SU-DHL-6 (cell line): ENCODE results near the gene CPT1B.

ENCODE experiments used
- H2AFZ ChIP-seq: fragments of 200-600 bp; sonication (generic); 2 replicates; pipeline ENCODE4 v1.6.1; 2014; ENCODE audit warnings: low read depth, mild to moderate bottlenecking, moderate library complexity, mixed read lengths, antibody characterized with exemption, low read length; ENCODE audit not compliant: severe bottlenecking
- H3F3A ChIP-seq: fragments of 200-600 bp; shearing (Covaris generic); 2 replicates; pipeline ENCODE4 v1.6.0; 2016; ENCODE audit warnings: antibody characterized with exemption, mild to moderate bottlenecking; ENCODE audit not compliant: insufficient read depth
- H3K27ac ChIP-seq: fragments of 200-600 bp; sonication (generic); 2 replicates; pipeline ENCODE4 v1.5.1; 2016; ENCODE audit warnings: low read depth, mild to moderate bottlenecking, low read length, moderate library complexity, mixed read lengths
- H3K27me3 ChIP-seq: fragments of 200-600 bp; sonication (generic), shearing (Covaris generic); 2 replicates; pipeline ENCODE4 v1.6.0; 2014; ENCODE audit warnings: mild to moderate bottlenecking, low read length
- H3K36me3 ChIP-seq: fragments of 200-600 bp; sonication (generic); 2 replicates; pipeline ENCODE4 v1.6.1; 2014; ENCODE audit warnings: mild to moderate bottlenecking, low read length, mixed read lengths
- H3K4me2 ChIP-seq: fragments of 300-600, 200-600 bp; shearing (Covaris generic), sonication (generic); 2 replicates; pipeline ENCODE4 v1.6.0; 2014; ENCODE audit warnings: low read length, low read depth, mild to moderate bottlenecking; ENCODE audit not compliant: poor library complexity, severe bottlenecking
- H3K4me3 ChIP-seq: fragments of 200-600 bp; sonication (generic); 2 replicates; pipeline ENCODE4 v1.5.1; 2014; ENCODE audit warnings: antibody characterized with exemption, low read length, mild to moderate bottlenecking, mixed read lengths; ENCODE audit not compliant: insufficient read depth, poor library complexity, severe bottlenecking
- H3K79me2 ChIP-seq: fragments of 200-600 bp; sonication (generic); 2 replicates; pipeline ENCODE4 v1.6.1; 2014; ENCODE audit warnings: mild to moderate bottlenecking, low read length, moderate library complexity; ENCODE audit not compliant: insufficient read depth
- H3K9ac ChIP-seq: fragments of 200-600 bp; sonication (generic); 2 replicates; pipeline ENCODE4 v1.7.0; 2014; ENCODE audit warnings: mild to moderate bottlenecking, low read length
- H3K9me2 ChIP-seq: fragments of 200-600 bp; sonication (generic); replicated peaks from 2 replicates; pipeline ENCODE4 v1.6.1; 2014; ENCODE audit warnings: low read length; ENCODE audit not compliant: insufficient read depth
- H3K9me3 ChIP-seq: fragments of 200-600 bp; sonication (generic); 2 replicates; pipeline ENCODE4 v1.6.1; 2014; ENCODE audit warnings: low read length, mixed read lengths; ENCODE audit not compliant: insufficient read depth
- H4K20me1 ChIP-seq: fragments of 200-600 bp; sonication (generic); 2 replicates; pipeline ENCODE4 v1.6.1; 2014; ENCODE audit warnings: low read depth, mild to moderate bottlenecking, antibody characterized with exemption, low read length, moderate library complexity, mixed read lengths
- CTCF ChIP-seq: fragments of 200-600 bp; sonication (generic); IDR thresholded peaks from one replicate; pipeline ENCODE4 v1.5.1; 2017; ENCODE audit warnings: antibody characterized with exemption, mild to moderate bottlenecking, low read length, moderate library complexity; ENCODE audit not compliant: insufficient read depth, poor library complexity, severe bottlenecking
- EZH2phosphoT487 ChIP-seq: fragments of 200-600 bp; sonication (generic), shearing (Covaris generic); conservative IDR thresholded peaks from 2 replicates; pipeline ENCODE4 v1.6.1; 2018; ENCODE audit warnings: mild to moderate bottlenecking, antibody characterized with exemption, low read length, moderate library complexity, mixed read lengths

CPT1B gene

DNA sequence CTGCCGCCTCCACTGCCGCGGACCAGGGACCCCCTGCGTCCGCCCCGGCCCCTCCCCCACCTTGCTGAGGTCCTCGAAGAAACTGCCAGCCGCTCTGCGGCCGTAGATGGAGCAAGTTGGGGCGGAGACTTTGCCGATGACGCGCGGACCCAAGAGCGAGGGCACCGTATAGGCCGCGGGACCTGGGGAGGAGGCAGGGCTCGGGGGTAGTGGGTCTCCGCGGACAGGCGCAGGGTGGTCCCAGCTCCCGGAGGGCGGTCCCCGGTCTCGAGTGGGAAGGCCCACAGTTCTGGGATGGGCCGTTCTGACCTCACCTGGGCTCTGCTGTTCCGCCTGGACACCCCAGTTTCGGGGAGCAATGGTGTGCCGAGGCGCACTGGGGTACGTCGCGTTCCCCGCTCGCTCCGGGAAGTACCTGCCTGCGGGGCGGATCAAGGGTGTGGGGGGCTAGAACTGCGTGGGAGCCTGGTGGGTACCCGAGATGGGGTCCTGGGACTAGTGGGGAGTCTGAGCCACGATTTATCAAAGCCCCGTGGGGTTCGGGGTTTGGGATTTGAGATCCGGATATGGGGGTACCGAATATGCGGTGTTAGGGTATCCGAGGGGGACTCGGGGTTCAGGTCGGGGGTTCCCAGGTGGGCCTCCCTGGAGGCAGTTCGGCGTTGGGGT is 47.2 kb downstream of the CPT1B start:
- peak overlapping the region; percentile 62 for H3K9ac ChIP-seq
- H3K4me3 ChIP-seq = peak overlapping the region; percentile 51
- no peaks in the 10 kb centered on the region for H3K27me3 ChIP-seq
- H3F3A ChIP-seq = peaks cover 21% of the 10 kb centered on the region
- no peaks in the 10 kb centered on the region for H4K20me1 ChIP-seq
- no peaks in the 10 kb centered on the region for H3K9me2 ChIP-seq
- TF ChIP-seq CTCF (no peak), EZH2phosphoT487 (no peak; the same call in 1 of the 2 replicates)
- H2AFZ ChIP-seq = peak overlapping the region; percentile 7
- no peaks in the 10 kb centered on the region for H3K9me3 ChIP-seq
- no peaks in the 10 kb centered on the region for H3K36me3 ChIP-seq
- peak overlapping the region; percentile 8 for H3K27ac ChIP-seq
- H3K4me2 ChIP-seq = peak overlapping the region; percentile 61
- no peaks in the 10 kb centered on the region for H3K79me2 ChIP-seq

GRCh38 chr22:50530580-50530876 is 47.7 kb downstream of the CPT1B start:
- Histone ChIP-seq H3F3A (peaks cover 21% of the 10 kb centered on the region), H3K27ac (peak overlapping the region; percentile 38), H3K27me3 (no peaks in the 10 kb centered on the region), H3K9me3 (no peaks in the 10 kb centered on the region), H2AFZ (peak overlapping the region; percentile 24), H3K36me3 (no peaks in the 10 kb centered on the region), H3K79me2 (no peaks in the 10 kb centered on the region), H3K9ac (peak overlapping the region; percentile 62), H3K4me3 (peak overlapping the region; percentile 51), H4K20me1 (no peaks in the 10 kb centered on the region), H3K9me2 (no peaks in the 10 kb centered on the region), H3K4me2 (peak overlapping the region; percentile 61)
- TF ChIP-seq EZH2phosphoT487 (no peak), CTCF (no peak)

DNA sequence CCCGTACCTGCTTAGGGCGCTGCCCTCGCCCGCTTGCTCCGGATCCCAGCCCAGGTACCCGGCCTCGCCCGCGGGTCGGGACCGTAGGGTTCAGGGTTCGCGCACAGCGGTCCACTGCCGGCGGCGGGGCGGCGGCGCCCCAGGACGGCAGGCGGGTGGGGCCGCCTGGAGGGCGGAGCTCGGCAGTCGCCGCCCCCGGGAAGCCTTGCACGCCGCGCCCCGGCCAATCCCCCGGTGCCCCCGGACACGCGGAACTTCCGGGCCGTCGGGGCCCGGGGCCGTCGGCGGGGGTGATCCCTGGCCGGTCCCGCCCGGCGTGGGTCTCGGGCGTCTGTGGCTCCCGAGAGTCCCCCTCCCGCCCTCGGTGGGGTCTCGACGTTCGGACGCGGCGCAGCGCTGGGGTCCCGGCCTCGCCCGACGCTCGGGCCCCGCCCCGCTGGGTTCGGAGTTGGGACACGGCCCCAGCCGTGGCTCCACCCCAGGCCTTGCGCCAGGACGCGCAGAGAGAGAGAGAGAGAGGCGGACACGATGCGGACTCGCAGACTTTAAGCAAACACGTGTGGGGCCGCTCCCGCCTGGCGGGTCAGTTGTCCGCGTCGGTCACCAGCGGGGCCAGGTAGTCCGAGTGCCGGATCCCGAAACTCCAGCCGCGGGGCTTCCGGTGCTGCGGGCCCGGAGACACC is 48.2 kb downstream of the CPT1B start, which contains the start of gene TYMP:
Gene TYMP, minus strand, starts transcription at position 116 of the 683 bp plus-strand sequence. CDS start 303 bp downstream, outside the sequence.
- peak within 1 kb of the TSS; percentile 38 for H3K27ac ChIP-seq
- peak within 1 kb of the TSS; percentile 51 for H3K4me3 ChIP-seq
- H3K9ac ChIP-seq = peak within 1 kb of the TSS; percentile 62

More for the DNA sequence above, 48.2 kb downstream of the CPT1B start, which contains the start of gene TYMP:
- no peak for TF ChIP-seq EZH2phosphoT487
- no peak for TF ChIP-seq CTCF
- peak within 1 kb of the TSS; percentile 24 for H2AFZ ChIP-seq
- H4K20me1 ChIP-seq = no peaks in the 10 kb centered on the region
- no peaks in the 10 kb centered on the region for H3K36me3 ChIP-seq
- H3K27me3 ChIP-seq = no peaks in the 10 kb centered on the region
- H3K9me2 ChIP-seq = no peaks in the 10 kb centered on the region
- peak within 1 kb of the TSS; percentile 61 for H3K4me2 ChIP-seq
- H3K9me3 ChIP-seq = no peaks in the 10 kb centered on the region
- H3F3A ChIP-seq = peaks cover 17% of the 10 kb centered on the region
- peaks cover under 1% of the 10 kb centered on the region; the same call in 1 of the 2 replicates for H3K79me2 ChIP-seq
